Measurements from ENCODE around the gene MBTPS1. TPM values are rescaled to one million over a fixed set of nuclear protein-coding genes. Genes with fewer than 3 reads are reported as not detected.

Gene MBTPS1
- total RNA-seq, 4 donors from 2014 or later, result 57.0 to 98.8 (median 81.4) TPM

- peak within 1 kb of the TSS; percentile 82 for H3K4me3 ChIP-seq (ENCODE audit: low read depth, poor library complexity, severe bottlenecking)
- peak; percentile 79 to 97 for DNase-seq (ENCODE audit: low spot score in 2 of 2)
- intact Hi-C loops (cut with DNase I; ENCODE audit: low total_unique reads), result no loop called here
- WGBS, 2 donors, result 0 to 1% methylated on average over 30 to 45 of the region's 89 CpGs
- TF ChIP-seq POLR2A (IDR thresholded peaks at IDR 0.05) (no peak), CTCF (IDR thresholded peaks at IDR 0.05) (no peak)
Measured at GRCh38 chr16:84144859-84145639, 28.3 kb upstream of the MBTPS1 start, which contains the start of the genes DNAAF1 and HSDL1. DNAAF1 (plus strand) TSS chr16:84145308; CDS start chr16:84145441, 133 bp downstream. HSDL1 (minus strand) TSS chr16:84145177; CDS start chr16:84131321, 13,856 bp downstream.

- peak overlapping the region; percentile 82 for H3K4me3 ChIP-seq (ENCODE audit: low read depth, poor library complexity, severe bottlenecking)
- DNase-seq (ENCODE audit: low spot score in 2 of 2), result peak in 1 of 2 donors; percentile 89
- 1% methylated on average over 37 to 39 of the region's 39 CpGs for WGBS, 2 donors
- no peak for TF ChIP-seq CTCF (IDR thresholded peaks at IDR 0.05)
- TF ChIP-seq POLR2A (IDR thresholded peaks at IDR 0.05), result no peak
- intact Hi-C loops (cut with DNase I; ENCODE audit: low total_unique reads), result no loop called here
Measured at GRCh38 chr16:84144209-84144858, 27.6 kb upstream of the MBTPS1 start.

- intact Hi-C loops (cut with DNase I; ENCODE audit: low total_unique reads), result no loop called here
- no peak for TF ChIP-seq CTCF (IDR thresholded peaks at IDR 0.05)
- no peak for TF ChIP-seq POLR2A (IDR thresholded peaks at IDR 0.05)
- DNase-seq (ENCODE audit: low spot score in 2 of 2), result no peak
- peak overlapping the region; percentile 82 for H3K4me3 ChIP-seq (ENCODE audit: low read depth, poor library complexity, severe bottlenecking)
- WGBS, 2 donors, result 17 to 20% methylated on average over 13 of the region's 13 CpGs
Measured at GRCh38 chr16:84143784-84144199, 27.1 kb upstream of the MBTPS1 start.

GRCh38 chr16:84143081-84143480 is 26.3 kb upstream of the MBTPS1 start:
- no peak for TF ChIP-seq POLR2A (IDR thresholded peaks at IDR 0.05)
- no peak for TF ChIP-seq CTCF (IDR thresholded peaks at IDR 0.05)
- intact Hi-C loops (cut with DNase I; ENCODE audit: low total_unique reads), result no loop called here
- no peak for DNase-seq (ENCODE audit: low spot score in 2 of 2)
- H3K4me3 ChIP-seq (ENCODE audit: low read depth, poor library complexity, severe bottlenecking), result no peak overlapping the region
- WGBS, 2 donors, result 93 to 95% methylated on average over 1 of the region's 1 CpG

DNA sequence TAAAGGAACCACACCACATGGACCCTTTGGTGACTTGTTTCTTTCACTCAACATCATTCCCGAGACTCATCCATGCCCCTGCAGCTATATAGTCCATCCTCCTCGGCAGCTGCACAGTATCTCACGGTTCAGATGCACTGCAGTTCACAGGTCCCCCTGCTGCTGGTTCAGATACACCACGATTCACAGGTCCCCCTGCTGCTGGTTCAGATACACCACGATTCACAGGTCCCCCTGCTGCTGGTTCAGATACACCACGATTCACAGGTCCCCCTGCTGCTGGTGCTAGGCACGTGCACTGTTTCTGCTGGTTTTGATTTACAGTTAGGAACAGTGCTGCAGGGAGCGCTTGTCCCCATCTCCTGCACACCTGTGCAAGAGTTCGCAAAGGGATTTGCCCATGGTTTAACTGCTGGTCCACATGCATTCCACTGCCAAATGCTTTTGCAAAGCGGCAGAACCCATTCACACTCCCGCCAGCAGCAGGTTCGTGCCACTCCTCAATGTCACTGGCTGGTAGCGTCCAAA is 24.5 kb upstream of the MBTPS1 start:
- intact Hi-C loops (cut with DNase I; ENCODE audit: low total_unique reads), result no loop called here
- no peak for DNase-seq (ENCODE audit: low spot score in 2 of 2)
- no peak overlapping the region for H3K4me3 ChIP-seq (ENCODE audit: low read depth, poor library complexity, severe bottlenecking)
- 71 to 79% methylated on average over 13 of the region's 13 CpGs for WGBS, 2 donors
- TF ChIP-seq CTCF (IDR thresholded peaks at IDR 0.05), result no peak
- TF ChIP-seq POLR2A (IDR thresholded peaks at IDR 0.05), result no peak
